HCT116 (cell line): ENCODE data around the gene KIF26B. TPM values are rescaled to one million over a fixed set of nuclear protein-coding genes. Genes with fewer than 3 reads are reported as not detected.

Experiments used
- ATAC-seq: fragments of 200-7000 bp; cut with Tn5 transposase; 2 replicates; pipeline ENCODE4 v1.9.1; 2020; ENCODE audit warnings: mild to moderate bottlenecking, moderate library complexity
- BruUV-seq: library from RNA; stranded (reverse); fragments of 400-500 nt; replicated peaks from 2 replicates; lab custom pipeline; 2021; lab: Mats Ljungman, UMichigan
- CTCF ChIA-PET: fragments of 300-600 bp; sonication (Branson Sonifier 250); formaldehyde crosslinking; loops from one replicate; lab custom pipeline; 2021; ENCODE audit warnings: antibody characterized with exemption; lab: Charles Lee
- POLR2A ChIA-PET: fragments of 300-600, 350-600 bp; sonication (Branson Sonifier 250); formaldehyde crosslinking; loops from one replicate; lab custom pipeline; 2021; ENCODE audit warnings: antibody characterized with exemption; lab: Charles Lee
- RAD21 ChIA-PET, 2 experiments: fragments of 300-600 bp; sonication (Branson Sonifier 250); formaldehyde crosslinking; loops; one replicate each; lab custom pipeline; 2023; ENCODE audit warnings: low total read pairs in 2 of 2; ENCODE audit not compliant: uncharacterized antibody in 2 of 2, unreplicated experiment in 2 of 2, low non-redundant PET in 1 of 2; lab: Charles Lee
- DNase-seq: peaks from one replicate; pipeline ENCODE4 v3.0.0-alpha.2; 2010; ENCODE audit warnings: low read depth, low spot score
- H2AFZ ChIP-seq: fragments of 200-600 bp; shearing (Covaris generic), sonication (generic); 2 replicates; pipeline ENCODE4 v1.6.1; 2017; ENCODE audit warnings: low read depth, mixed run types, mixed read lengths, antibody characterized with exemption, low read length; ENCODE audit not compliant: poor library complexity, severe bottlenecking
- H3K27ac ChIP-seq: 2 replicates; pipeline ENCODE4 v1.5.1; 2012; ENCODE audit warnings: low read depth, low read length
- H3K27me3 ChIP-seq: fragments of 200-600 bp; sonication (generic); 2 replicates; pipeline ENCODE4 v1.6.1; 2016; ENCODE audit warnings: mixed run types, low read length, mixed read lengths; ENCODE audit not compliant: insufficient read depth
- H3K36me3 ChIP-seq, 2 experiments: fragments of 200-500 bp in 1 of 2; fragments of 200-600 bp in 1 of 2; sonication (Bioruptor generic) in 1 of 2; sonication (generic) in 1 of 2; 2 replicates each; pipeline versions ENCODE4 v1.5.1 to v1.6.1; 2014 to 2016; ENCODE audit warnings: low read length in 2 of 2, inconsistent platforms in 1 of 2, mixed read lengths in 1 of 2, mixed run types in 1 of 2; ENCODE audit not compliant: insufficient read depth in 2 of 2, control insufficient read depth in 1 of 2
- H3K4me1 ChIP-seq, 2 experiments: fragments of 200-600 bp in 1 of 2; sonication (generic) in 1 of 2; 2 replicates each; pipeline versions ENCODE4 v1.5.1 to v1.6.1; 2012 to 2017; ENCODE audit warnings: low read length in 2 of 2, inconsistent platforms in 1 of 2, mild to moderate bottlenecking in 1 of 2, mixed read lengths in 1 of 2, mixed run types in 1 of 2, moderate library complexity in 1 of 2; ENCODE audit not compliant: insufficient read depth in 2 of 2, control insufficient read depth in 1 of 2
- H3K4me2 ChIP-seq: fragments of 200-600 bp; sonication (generic); 2 replicates; pipeline ENCODE4 v1.6.1; 2017; ENCODE audit warnings: mixed run types, low read length, mixed read lengths
- H3K4me3 ChIP-seq, 2 experiments: fragments of 200-600 bp in 1 of 2; sonication (generic) in 1 of 2; replicated peaks in 1 of 2; 2 replicates each; pipeline ENCODE4 v1.5.1; 2011 to 2016; ENCODE audit warnings: low read length in 2 of 2, control low read depth in 1 of 2, low read depth in 1 of 2, mild to moderate bottlenecking in 1 of 2, mixed read lengths in 1 of 2, mixed run types in 1 of 2
- H3K79me2 ChIP-seq: fragments of 200-600 bp; sonication (generic); 2 replicates; pipeline ENCODE4 v1.6.1; 2017; ENCODE audit warnings: mild to moderate bottlenecking, mixed run types, low read length, moderate library complexity, mixed read lengths; ENCODE audit not compliant: insufficient read depth
- H3K9ac ChIP-seq: fragments of 200-600 bp; sonication (generic); 2 replicates; pipeline ENCODE4 v1.6.1; 2016; ENCODE audit warnings: low read length, mixed read lengths
- H3K9me2 ChIP-seq: fragments of 200-600 bp; sonication (generic), shearing (Covaris generic); 2 replicates; pipeline ENCODE4 v1.6.1; 2017; ENCODE audit warnings: mixed run types, mild to moderate bottlenecking, moderate library complexity; ENCODE audit not compliant: insufficient read depth
- H3K9me3 ChIP-seq, 2 experiments: fragments of 200-500 bp in 1 of 2; fragments of 200-600 bp in 1 of 2; sonication (Bioruptor generic) in 1 of 2; sonication (generic) in 1 of 2; 2 replicates each; pipeline ENCODE4 v1.6.1; 2014 to 2017; ENCODE audit warnings: low read length in 2 of 2, mixed read lengths in 2 of 2, inconsistent platforms in 1 of 2, low read depth in 1 of 2, mild to moderate bottlenecking in 1 of 2, mixed run types in 1 of 2, moderate library complexity in 1 of 2; ENCODE audit not compliant: control insufficient read depth in 1 of 2, insufficient read depth in 1 of 2
- H4K20me1 ChIP-seq: fragments of 200-600 bp; sonication (generic), shearing (Covaris generic); 2 replicates; pipeline ENCODE4 v1.6.1; 2017; ENCODE audit warnings: mixed run types, mild to moderate bottlenecking, moderate library complexity; ENCODE audit not compliant: insufficient read depth
- CTCF ChIP-seq, 3 experiments: fragments of 200-600 bp in 1 of 3; sonication (generic) in 1 of 3; IDR thresholded peaks in 2 of 3; conservative IDR thresholded peaks in 1 of 3; 2 replicates each; pipeline ENCODE4 v1.5.1; 2012 to 2017; ENCODE audit warnings: low read depth in 2 of 3, low read length in 2 of 3, antibody characterized with exemption in 1 of 3, borderline replicate concordance in 1 of 3, control low read depth in 1 of 3, mild to moderate bottlenecking in 1 of 3, mixed read lengths in 1 of 3, mixed run types in 1 of 3, moderate library complexity in 1 of 3; ENCODE audit not compliant: insufficient read depth in 1 of 3
- POLR2A ChIP-seq: IDR thresholded peaks from 2 replicates; pipeline ENCODE4 v1.7.0; 2011; ENCODE audit warnings: borderline replicate concordance; ENCODE audit not compliant: insufficient read depth, insufficient read length; ENCODE audit errors: extremely low read depth
- SRF ChIP-seq: IDR thresholded peaks from 2 replicates; pipeline ENCODE4 v1.6.1; 2012; ENCODE audit warnings: low read depth
- ZNF274 ChIP-seq: fragments of 200-500 bp; sonication (Bioruptor generic); IDR thresholded peaks from 2 replicates; pipeline ENCODE4 v1.6.1; 2014; ENCODE audit warnings: mild to moderate bottlenecking, low read depth, low read length, inconsistent platforms
- intact Hi-C: fragments of 100-400 bp; cut with micrococcal nuclease; formaldehyde crosslinking; loops from 2 replicates; pipeline ENCODE4 v1.10.0; 2022
- total RNA-seq: library from RNA; stranded (reverse); gene quantifications from one replicate; pipeline ENCODE4 v1.2.1, GENCODE V29; 2021; ENCODE audit not compliant: unreplicated experiment

KIF26B gene
- total RNA-seq, 1 experiment from 2014 or later, result 0.49 TPM

- H2AFZ ChIP-seq, result no peak overlapping the region
- H3K9me3 ChIP-seq, result no peaks in the 10 kb centered on the region
- no peaks in the 10 kb centered on the region for H3K79me2 ChIP-seq
- H3K4me3 ChIP-seq, result no peak overlapping the region
- H3K4me1 ChIP-seq, result no peaks in the 10 kb centered on the region
- POLR2A ChIA-PET, result no interaction called here
- no peaks in the 10 kb centered on the region for H4K20me1 ChIP-seq
- no peak for TF ChIP-seq SRF
- TF ChIP-seq ZNF274, result no peak
- TF ChIP-seq, all 23 proteins: peak for 0
- H3K9ac ChIP-seq, result no peak overlapping the region
- H3K27me3 ChIP-seq, result no peaks in the 10 kb centered on the region
- intact Hi-C loops, result no loop called here
- no peak overlapping the region for H3K27ac ChIP-seq
- ATAC-seq (no peak), DNase-seq (no peak)
- H3K9me2 ChIP-seq, result no peaks in the 10 kb centered on the region
- ChIA-PET CTCF (no interaction called here), RAD21 (no interaction called here)
- no TSS peak for BruUV-seq
- H3K36me3 ChIP-seq, result no peaks in the 10 kb centered on the region
- H3K4me2 ChIP-seq, result no peak overlapping the region
These were observed 40.6 kb downstream of the KIF26B start for GRCh38 chr1:245195398-245195797.

- ATAC-seq, result no peak
- H3K9ac ChIP-seq, result no peak overlapping the region
- DNase-seq, result no peak
- H4K20me1 ChIP-seq, result no peaks in the 10 kb centered on the region
- no peak overlapping the region for H3K4me2 ChIP-seq
- no peaks in the 10 kb centered on the region for H3K4me1 ChIP-seq
- H3K4me3 ChIP-seq, result no peak overlapping the region
- TF ChIP-seq CTCF (IDR thresholded peaks at IDR 0.05 in 2 of 3, conservative IDR thresholded peaks at IDR 0.05 in 1 of 3; ENCODE audit: borderline replicate concordance in 1 of 3, insufficient read depth in 1 of 3, low read depth in 2 of 3, low read length in 2 of 3), result no peak
- no peak for TF ChIP-seq POLR2A
- BruUV-seq, result no TSS peak
- H3K27me3 ChIP-seq, result no peaks in the 10 kb centered on the region
- H3K9me2 ChIP-seq, result no peaks in the 10 kb centered on the region
- ChIA-PET RAD21 (no interaction called here), POLR2A (no interaction called here), CTCF (no interaction called here)
- intact Hi-C loops, result no loop called here
- no peak overlapping the region for H2AFZ ChIP-seq
- no peaks in the 10 kb centered on the region for H3K9me3 ChIP-seq
- H3K27ac ChIP-seq, result no peak overlapping the region
- H3K79me2 ChIP-seq, result no peaks in the 10 kb centered on the region
- H3K36me3 ChIP-seq, result no peaks in the 10 kb centered on the region
These were observed 42.3 kb downstream of the KIF26B start for GRCh38 chr1:245197121-245197520.
